ENCODE measurements around the gene LRRC46. TPM values are rescaled to one million over a fixed set of nuclear protein-coding genes. Genes with fewer than 3 reads are reported as not detected.
A peak's percentile ranks its signal among the peaks of the same experiment; 100 is the strongest.

The LRRC46 gene
- total RNA-seq, 6 experiments from 2014 or later: 0.41 to 1.1 (median 0.83) TPM

DNA sequence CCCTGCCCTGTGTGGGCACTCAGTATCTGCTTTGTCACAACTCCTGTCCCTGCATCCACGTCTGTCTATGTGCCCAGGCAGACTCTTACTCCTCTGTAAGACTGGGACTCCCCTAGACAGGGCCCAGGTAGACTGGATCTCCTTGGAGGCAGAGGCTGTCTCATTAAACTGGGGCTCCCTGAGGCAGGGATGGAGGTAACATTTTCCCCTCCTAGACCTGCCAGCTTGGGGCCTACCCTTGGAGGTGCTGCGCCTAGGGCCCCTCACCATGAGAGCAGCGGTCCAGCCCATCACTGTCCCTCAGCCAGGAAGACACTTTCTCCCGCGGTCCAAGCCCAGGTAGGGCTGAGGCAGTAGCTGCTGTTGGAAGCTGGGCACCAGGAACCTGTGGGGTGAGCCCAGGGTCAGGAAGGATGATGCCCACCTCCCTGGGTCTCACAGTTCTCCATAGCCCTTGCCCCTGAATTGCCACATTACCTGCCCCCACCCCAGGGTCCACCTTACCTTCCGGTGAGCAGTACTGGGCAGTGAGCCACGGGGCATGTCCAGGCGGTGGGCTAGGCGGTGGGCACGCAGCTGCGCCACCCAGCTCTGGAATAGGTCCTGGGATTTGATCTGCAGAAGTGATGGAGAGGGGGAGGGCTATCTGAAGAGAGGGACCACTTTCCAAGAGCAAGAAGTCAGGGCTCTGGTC lies 13.3 kb upstream of the LRRC46 start:
- DNase-seq: no peak
- Mint-ChIP-seq H3K27me3 (ENCODE audit: insufficient read depth) (peaks cover 1% of the 10 kb centered on the region), H3K36me3 (ENCODE audit: low read depth) (no peaks in the 10 kb centered on the region; the same call in 1 of the 2 replicates), H3K9me3 (no peaks in the 10 kb centered on the region), H3K4me1 (ENCODE audit: low read depth) (peaks cover 30% of the 10 kb centered on the region), H3K4me3 (no peak overlapping the region), H3K27ac (no peak overlapping the region)
- TF ChIP-seq CTCF (IDR thresholded peaks at IDR 0.05): no peak

- Mint-ChIP-seq H3K36me3 (ENCODE audit: low read depth) (no peaks in the 10 kb centered on the region; the same call in 1 of the 2 replicates), H3K4me1 (ENCODE audit: low read depth) (peaks cover 30% of the 10 kb centered on the region), H3K9me3 (no peaks in the 10 kb centered on the region), H3K4me3 (no peak overlapping the region), H3K27me3 (ENCODE audit: insufficient read depth) (no peaks in the 10 kb centered on the region; the same call in 1 of the 2 replicates), H3K27ac (no peak overlapping the region)
- TF ChIP-seq CTCF (IDR thresholded peaks at IDR 0.05): no peak
- DNase-seq: no peak
Measured at GRCh38 chr17:47819475-47819874, 12.0 kb upstream of the LRRC46 start.

- no peaks in the 10 kb centered on the region for H3K9me3 Mint-ChIP-seq
- H3K36me3 Mint-ChIP-seq (ENCODE audit: low read depth): no peaks in the 10 kb centered on the region; the same call in 1 of the 2 replicates
- no peak for TF ChIP-seq CTCF (IDR thresholded peaks at IDR 0.05)
- peak overlapping the region; percentile 94 for H3K4me3 Mint-ChIP-seq
- no peak for DNase-seq
- peaks cover 30% of the 10 kb centered on the region for H3K4me1 Mint-ChIP-seq (ENCODE audit: low read depth)
- peaks cover under 1% of the 10 kb centered on the region; the same call in 1 of the 2 replicates for H3K27me3 Mint-ChIP-seq (ENCODE audit: insufficient read depth)
- no peak overlapping the region for H3K27ac Mint-ChIP-seq
Measured at GRCh38 chr17:47820033-47820789, 11.3 kb upstream of the LRRC46 start.

- H3K36me3 Mint-ChIP-seq (ENCODE audit: low read depth): peaks cover 4% of the 10 kb centered on the region
- peak overlapping the region; percentile 79; the same call in 1 of the 2 replicates for H3K27ac Mint-ChIP-seq
- no peak for DNase-seq
- H3K27me3 Mint-ChIP-seq (ENCODE audit: insufficient read depth): peaks cover 2% of the 10 kb centered on the region; the same call in 1 of the 2 replicates
- no peak for TF ChIP-seq CTCF (IDR thresholded peaks at IDR 0.05)
- H3K9me3 Mint-ChIP-seq: no peaks in the 10 kb centered on the region
- peaks cover 30% of the 10 kb centered on the region for H3K4me1 Mint-ChIP-seq (ENCODE audit: low read depth)
- peak overlapping the region; percentile 94 for H3K4me3 Mint-ChIP-seq
Measured at GRCh38 chr17:47821031-47821423, 10.4 kb upstream of the LRRC46 start.

DNA sequence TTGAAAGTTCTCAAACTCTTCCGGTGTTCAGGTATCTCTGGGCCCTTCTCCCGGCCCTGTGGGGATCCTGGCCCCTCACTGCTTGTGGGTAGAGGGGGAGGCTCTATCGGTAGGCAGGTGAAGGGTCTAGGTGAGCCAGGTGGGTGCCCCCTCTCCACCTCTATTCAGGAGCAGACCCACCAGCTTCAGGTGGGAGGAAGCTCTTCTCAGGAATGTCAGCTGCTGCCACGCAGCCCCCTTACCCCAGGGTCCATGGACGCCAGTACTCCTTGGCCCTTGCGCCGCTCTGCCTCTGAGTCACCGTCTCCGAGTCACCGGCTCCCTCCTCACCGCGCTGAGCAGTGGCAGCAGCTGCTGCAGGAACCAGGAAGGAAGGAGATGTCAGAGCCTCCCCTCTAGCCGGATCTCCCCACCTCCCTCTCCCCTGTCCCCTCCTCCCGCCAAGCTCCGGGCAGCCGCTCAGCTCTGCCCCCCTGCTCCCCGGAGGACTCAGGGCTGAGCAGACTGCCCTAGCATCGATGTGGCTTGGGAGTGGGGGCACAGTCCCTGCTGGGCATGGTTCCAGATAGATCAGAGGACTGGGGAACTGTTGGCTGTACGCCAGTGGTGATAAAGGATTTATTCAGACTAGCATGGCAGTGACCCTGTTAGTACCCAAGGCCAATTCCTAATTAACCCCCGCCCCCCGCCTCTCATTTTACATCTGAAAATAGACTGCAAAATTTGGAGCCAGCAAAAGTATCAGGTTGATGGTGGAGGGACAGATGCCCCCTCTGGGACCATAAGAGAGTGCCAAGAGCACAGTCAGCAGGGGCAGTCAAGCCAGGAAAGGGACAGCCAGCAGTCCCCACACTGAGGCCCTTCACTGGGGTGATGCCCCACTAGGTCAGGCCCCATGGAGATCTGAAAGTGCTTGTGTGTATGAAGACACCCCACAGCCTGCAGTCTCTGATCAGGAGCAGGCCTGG lies 9.8 kb upstream of the LRRC46 start, which contains the start of gene OSBPL7:
Gene OSBPL7, minus strand, starts transcription at position 371 of the 968 bp plus-strand sequence. CDS start 1,516 bp downstream, outside the sequence.
- Mint-ChIP-seq H3K36me3 (ENCODE audit: low read depth) (peaks cover 11% of the 10 kb centered on the region), H3K27ac (peak within 1 kb of the TSS; percentile 79)

More for the DNA sequence above, 9.8 kb upstream of the LRRC46 start, which contains the start of gene OSBPL7:
- peak; percentile 81 for DNase-seq
- H3K4me1 Mint-ChIP-seq (ENCODE audit: low read depth): peaks cover 30% of the 10 kb centered on the region
- TF ChIP-seq CTCF (IDR thresholded peaks at IDR 0.05): peak; percentile 13; the same call in 1 of the 2 replicates
- H3K27me3 Mint-ChIP-seq (ENCODE audit: insufficient read depth): peaks cover 2% of the 10 kb centered on the region; the same call in 1 of the 2 replicates
- no peaks in the 10 kb centered on the region for H3K9me3 Mint-ChIP-seq
- H3K4me3 Mint-ChIP-seq: peak within 1 kb of the TSS; percentile 94

All from HFFc6 (cell line).